IMR-90 (cell line): Measurements from ENCODE around the gene LAPTM5.

Experiments
- CTCF ChIP-seq: conservative IDR thresholded peaks from 2 replicates; pipeline ENCODE4 v1.5.1; 2012; ENCODE audit warnings: mild to moderate bottlenecking, low read depth, low read length, improper control_type of control experiment
- MAZ ChIP-seq: IDR thresholded peaks from 2 replicates; pipeline ENCODE4 v1.6.1; 2012; ENCODE audit warnings: low read depth, mild to moderate bottlenecking, low read length, improper control_type of control experiment, moderate library complexity, borderline replicate concordance
- POLR2A ChIP-seq: IDR thresholded peaks from 2 replicates; pipeline ENCODE4 v1.6.1; 2012; ENCODE audit warnings: mild to moderate bottlenecking, low read depth, low read length
- RFX5 ChIP-seq: IDR thresholded peaks from 2 replicates; pipeline ENCODE4 v1.8.0; 2012; ENCODE audit warnings: low read depth, mild to moderate bottlenecking, low read length, moderate library complexity

DNA sequence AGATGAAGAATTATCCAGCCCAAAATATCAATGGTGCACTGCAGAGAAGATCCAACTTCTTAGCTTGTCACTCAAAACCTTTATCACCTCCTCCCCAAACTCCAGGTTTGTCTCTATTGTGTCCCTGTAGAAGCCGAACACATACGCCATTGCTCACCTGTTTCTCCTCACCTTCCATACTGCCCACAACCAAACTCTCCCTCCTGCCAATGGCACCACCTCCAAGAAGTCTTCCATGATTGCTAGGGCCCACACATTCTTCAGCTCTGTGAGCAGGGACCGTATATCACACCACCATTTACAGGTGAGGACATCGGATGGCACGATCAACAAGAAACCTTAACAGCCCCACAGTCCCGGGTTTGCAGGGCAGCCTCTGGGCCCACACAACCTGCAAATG lies 2.2 kb downstream of the LAPTM5 start:
- TF ChIP-seq CTCF (no peak), RFX5 (no peak), MAZ (no peak), POLR2A (no peak)
